Bronchial epithelial cell (primary cell): ENCODE results near the gene SGMS1. TPM values are rescaled to one million over a fixed set of nuclear protein-coding genes. Genes with fewer than 3 reads are reported as not detected.
"Not testable (repeated sequence)": the region's sequence is repeated elsewhere in the genome, so short reads cannot be mapped to it uniquely, and the experiment has no call there.

Experiments used
- DNase-seq: peaks from one replicate; pipeline ENCODE4 v3.0.0-alpha.2; 2010; ENCODE audit warnings: low read depth
- FAIRE-seq: peaks from 2 replicates; lab custom pipeline; 2011; peaks lifted over from hg19 to GRCh38; lab: Jason Lieb, UNC
- H3K27me3 ChIP-seq: 2 replicates; pipeline ENCODE4 v1.5.1; 2011; ENCODE audit warnings: low read length; ENCODE audit not compliant: control insufficient read depth, insufficient read depth
- H3K36me3 ChIP-seq: 2 replicates; pipeline ENCODE4 v1.5.1; 2011; ENCODE audit warnings: low read length; ENCODE audit not compliant: control insufficient read depth, insufficient read depth
- H3K4me3 ChIP-seq: 2 replicates; pipeline ENCODE4 v1.5.1; 2011; ENCODE audit warnings: mild to moderate bottlenecking, low read depth, low read length, control low read depth
- CTCF ChIP-seq: IDR thresholded peaks from 2 replicates; pipeline ENCODE4 v1.5.1; 2011; ENCODE audit warnings: mild to moderate bottlenecking, moderate library complexity, low read length, control low read depth, inconsistent platforms; ENCODE audit not compliant: insufficient read depth, severe bottlenecking
- total RNA-seq: library from RNA; depleted of rRNA; stranded (reverse); fragments of >200 nt; gene quantifications from 2 replicates; pipeline ENCODE4 v1.2.1, GENCODE V29; 2014

Gene SGMS1
- total RNA-seq, 1 donor from 2014 or later = 21.3 TPM

- TF ChIP-seq CTCF = no peak
- Histone ChIP-seq H3K36me3 (no peaks in the 10 kb centered on the region), H3K27me3 (no peaks in the 10 kb centered on the region), H3K4me3 (no peak overlapping the region)
- FAIRE-seq (no peak), DNase-seq (peak; percentile 45)
Measured at GRCh38 chr10:50540069-50540825, 83.5 kb downstream of the SGMS1 start.

DNA sequence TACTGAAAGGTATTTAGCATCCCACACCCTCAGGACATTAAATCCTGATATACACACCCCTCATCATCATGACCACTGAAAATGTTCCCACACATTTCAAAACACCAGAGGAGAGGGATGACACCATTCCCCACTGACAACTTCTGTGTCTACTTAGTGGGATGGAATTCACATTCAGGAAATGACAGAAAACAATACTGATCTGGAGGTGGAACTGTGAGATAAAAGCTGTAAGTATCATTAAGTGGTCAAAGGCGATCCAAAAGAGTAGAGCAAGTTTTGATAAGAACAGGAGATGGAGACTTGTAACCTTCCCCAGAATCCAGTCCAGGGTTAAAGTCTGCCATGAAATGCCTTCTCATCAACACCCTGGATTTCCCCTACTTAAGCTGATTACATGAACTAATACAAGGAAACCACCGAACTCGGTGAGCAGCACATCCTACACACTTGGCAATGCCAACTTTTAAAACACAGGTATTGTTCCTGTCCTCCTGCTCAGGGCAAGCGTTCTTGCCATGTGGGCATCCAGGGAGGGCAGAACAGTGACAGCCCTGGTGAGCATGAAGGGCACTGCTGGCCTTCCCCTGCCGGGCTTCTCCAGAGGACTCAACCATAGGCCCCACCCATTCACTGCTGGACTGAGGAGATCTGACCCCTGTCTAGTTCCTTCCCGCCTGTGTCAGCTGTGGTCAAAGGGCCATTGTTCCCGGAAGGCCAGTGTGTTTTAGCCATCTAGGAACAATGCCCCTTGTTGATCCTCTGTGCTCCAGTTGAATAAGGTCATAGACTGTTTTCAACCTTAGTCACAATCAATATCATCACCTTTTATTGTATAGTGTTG is 85.0 kb downstream of the SGMS1 start:
- no peak for FAIRE-seq
- no peak overlapping the region for H3K4me3 ChIP-seq

GRCh38 chr10:50536617-50537240 is 87.0 kb downstream of the SGMS1 start:
- Histone ChIP-seq H3K36me3 (no peaks in the 10 kb centered on the region), H3K27me3 (no peaks in the 10 kb centered on the region), H3K4me3 (no peak overlapping the region)
- FAIRE-seq = no peak
- no peak for TF ChIP-seq CTCF
- DNase-seq = peak; percentile 76

More for the DNA sequence above, 85.0 kb downstream of the SGMS1 start:
- peak; percentile 23 for DNase-seq
- TF ChIP-seq CTCF = no peak
- H3K27me3 ChIP-seq = no peaks in the 10 kb centered on the region
- no peaks in the 10 kb centered on the region for H3K36me3 ChIP-seq

- not testable (repeated sequence) for FAIRE-seq, H3K27me3 ChIP-seq, H3K4me3 ChIP-seq, H3K36me3 ChIP-seq
- DNase-seq = peak; percentile 77
Measured at GRCh38 chr10:50534748-50535376, 88.9 kb downstream of the SGMS1 start.

GRCh38 chr10:50533296-50533695 is 90.5 kb downstream of the SGMS1 start:
- no peaks in the 10 kb centered on the region for H3K36me3 ChIP-seq
- TF ChIP-seq CTCF = no peak

More at GRCh38 chr10:50533296-50533695, 90.5 kb downstream of the SGMS1 start:
- Histone ChIP-seq H3K27me3 (no peaks in the 10 kb centered on the region), H3K4me3 (no peak overlapping the region)
- DNase-seq (no peak), FAIRE-seq (no peak)
